ENCODE measurements around the gene TBCA. TPM values are rescaled to one million over a fixed set of nuclear protein-coding genes. Genes with fewer than 3 reads are reported as not detected.

Gene TBCA
- total and polyA plus RNA-seq, 9 of the 15 experiments (the other 6 are each of a cell fraction or from before 2014, with no cell fraction given) = 164 to 661 (median 334) TPM

GRCh38 chr5:77774981-77775789 is 954 bp downstream of the TBCA start (continued):
- no peak for TF ChIP-seq EWSR1 (IDR thresholded peaks at IDR 0.05; ENCODE audit: borderline replicate concordance, low read depth, partially characterized antibody)
- peak; percentile 89 for TF ChIP-seq C11orf30 (IDR thresholded peaks at IDR 0.05; ENCODE audit: low read depth)
- TF ChIP-seq KLF6 (CRISPR knock-in tag; IDR thresholded peaks at IDR 0.05; ENCODE audit: borderline replicate concordance) = 0 out of 2 replicates have a peak, but pooled peaks have one; percentile 24
- TF ChIP-seq PTBP1 (IDR thresholded peaks at IDR 0.05; ENCODE audit: low read depth, low read length) = no peak
- no peak for TF ChIP-seq ZBED1 (IDR thresholded peaks at IDR 0.05)
- TF ChIP-seq ZBTB49 (CRISPR knock-in tag; IDR thresholded peaks at IDR 0.05; ENCODE audit: borderline replicate concordance) = no peak
- no peak for TF ChIP-seq SRSF9 (IDR thresholded peaks at IDR 0.05; ENCODE audit: borderline replicate concordance, low read depth, low read length)
- no peak for TF ChIP-seq ZNF12 (CRISPR knock-in tag; IDR thresholded peaks at IDR 0.05)
- no peak for TF ChIP-seq CHD7 (IDR thresholded peaks at IDR 0.05; ENCODE audit: low read depth, low read length)
- TF ChIP-seq THRB (CRISPR knock-in tag; conservative IDR thresholded peaks at IDR 0.05) = 0 out of 2 replicates have a peak, but pooled peaks have one; percentile 36
- no peak for TF ChIP-seq SIX5 (IDR thresholded peaks at IDR 0.05; ENCODE audit: borderline replicate concordance in 1 of 2, insufficient read depth in 1 of 2, low read depth in 1 of 2, low read length in 2 of 2)
